H1 (cell line): ENCODE results near the gene SULF2. TPM values are rescaled to one million over a fixed set of nuclear protein-coding genes. Genes with fewer than 3 reads are reported as not detected.

Experiments used
- CTCF ChIA-PET: fragments of 300-600 bp; sonication (Branson Sonifier 250); formaldehyde crosslinking; loops from one replicate; lab custom pipeline; 2021; ENCODE audit not compliant: partially characterized antibody; lab: Charles Lee
- POLR2A ChIA-PET: fragments of 300-600 bp; sonication (Branson Sonifier 250); formaldehyde crosslinking; loops from one replicate; lab custom pipeline; 2021; ENCODE audit warnings: inconsistent platforms; ENCODE audit not compliant: partially characterized antibody; lab: Charles Lee
- DNase-seq, 2 experiments: peaks; one replicate each; pipeline versions ENCODE4 v3.0.0 to v3.0.0-alpha.2; 2010 to 2022; ENCODE audit warnings: low spot score in 2 of 2, low read depth in 1 of 2, mixed read lengths in 1 of 2
- FAIRE-seq: peaks from 2 replicates; lab custom pipeline; 2011; peaks lifted over from hg19 to GRCh38; lab: Jason Lieb, UNC
- H2AFZ ChIP-seq: 2 replicates; pipeline ENCODE4 v1.8.1; 2012; ENCODE audit warnings: low read length, inconsistent platforms
- H2AK5ac ChIP-seq: 2 replicates; pipeline ENCODE4 v1.6.1; 2013; ENCODE audit warnings: low read depth, low read length
- H2BK120ac ChIP-seq: replicated peaks from 2 replicates; pipeline ENCODE3; 2013; ENCODE audit warnings: low read depth, low read length, inconsistent platforms
- H2BK12ac ChIP-seq: 2 replicates; pipeline ENCODE4 v1.6.1; 2013; ENCODE audit warnings: low read depth, low read length
- H2BK15ac ChIP-seq: 2 replicates; pipeline ENCODE4 v1.6.1; 2013; ENCODE audit warnings: low read length
- H2BK20ac ChIP-seq: 2 replicates; pipeline ENCODE4 v1.6.1; 2013; ENCODE audit warnings: low read length
- H2BK5ac ChIP-seq: 2 replicates; pipeline ENCODE4 v1.6.1; 2013; ENCODE audit warnings: low read depth, low read length
- H3K14ac ChIP-seq: 2 replicates; pipeline ENCODE4 v1.6.1; 2013; ENCODE audit warnings: inconsistent platforms; ENCODE audit not compliant: insufficient read length
- H3K18ac ChIP-seq: 2 replicates; pipeline ENCODE4 v1.6.1; 2013; ENCODE audit warnings: low read length; ENCODE audit errors: extremely low read depth
- H3K23ac ChIP-seq: 2 replicates; pipeline ENCODE4 v1.6.1; 2013; ENCODE audit warnings: inconsistent platforms; ENCODE audit not compliant: insufficient read length
- H3K23me2 ChIP-seq: 2 replicates; pipeline ENCODE4 v1.6.1; 2013; ENCODE audit warnings: low read depth, low read length
- H3K27ac ChIP-seq: 2 replicates; pipeline ENCODE4 v1.6.1; 2011; ENCODE audit warnings: low read depth, low read length, inconsistent platforms
- H3K27me3 ChIP-seq, 4 experiments: replicated peaks in 1 of 4; 1 replicate in 1 of 4; 2 replicates in 3 of 4; pipeline versions ENCODE4 v1.6.1 to v1.8.1; 2011 to 2013; ENCODE audit warnings: low read length in 3 of 4, mild to moderate bottlenecking in 3 of 4, inconsistent platforms in 2 of 4, mixed read lengths in 2 of 4, moderate library complexity in 1 of 4; ENCODE audit not compliant: control insufficient read depth in 3 of 4, insufficient read depth in 3 of 4; ENCODE audit errors: extremely low read depth in 1 of 4
- H3K36me3 ChIP-seq, 4 experiments: 2 replicates each; pipeline versions ENCODE4 v1.6.1 to v1.8.1; 2011 to 2013; ENCODE audit warnings: mild to moderate bottlenecking in 4 of 4, low read length in 3 of 4, moderate library complexity in 2 of 4, control low read depth in 1 of 4, inconsistent platforms in 1 of 4; ENCODE audit not compliant: insufficient read depth in 4 of 4, control insufficient read depth in 2 of 4
- H3K4ac ChIP-seq: replicated peaks from 2 replicates; pipeline ENCODE3; 2013; ENCODE audit warnings: low read length, low read depth, mixed read lengths, inconsistent platforms; ENCODE audit not compliant: insufficient read length
- H3K4me1 ChIP-seq, 4 experiments: replicated peaks in 1 of 4; 1 replicate in 1 of 4; 2 replicates in 3 of 4; pipeline versions ENCODE4 v1.6.1 to v1.8.1; 2011 to 2013; ENCODE audit warnings: low read length in 3 of 4, inconsistent platforms in 2 of 4, mixed read lengths in 1 of 4; ENCODE audit not compliant: insufficient read depth in 4 of 4, control insufficient read depth in 3 of 4
- H3K4me2 ChIP-seq, 2 experiments: 2 replicates each; pipeline versions ENCODE4 v1.6.1 to v1.8.1; 2011 to 2013; ENCODE audit warnings: low read depth in 2 of 2, low read length in 2 of 2, control low read depth in 1 of 2, inconsistent platforms in 1 of 2, mild to moderate bottlenecking in 1 of 2; ENCODE audit not compliant: insufficient read depth in 1 of 2
- H3K4me3 ChIP-seq, 4 experiments: fragments of 200-600, 300-600 bp in 1 of 4; sonication (generic), shearing (Covaris generic), sonication (Bioruptor Twin) in 1 of 4; 2 replicates each; pipeline versions ENCODE4 v1.5.1 to v1.8.1; 2011 to 2016; ENCODE audit warnings: low read length in 4 of 4, low read depth in 3 of 4, control low read depth in 2 of 4, inconsistent platforms in 2 of 4, mild to moderate bottlenecking in 2 of 4, mixed read lengths in 1 of 4, moderate library complexity in 1 of 4; ENCODE audit not compliant: insufficient read depth in 2 of 4; ENCODE audit errors: extremely low read depth in 1 of 4
- H3K56ac ChIP-seq: replicated peaks from 2 replicates; pipeline ENCODE3; 2013; ENCODE audit warnings: low read depth, mild to moderate bottlenecking, mixed read lengths, low read length, inconsistent platforms; ENCODE audit not compliant: insufficient read length
- H3K79me1 ChIP-seq: 2 replicates; pipeline ENCODE4 v1.6.1; 2013; ENCODE audit warnings: low read depth, low read length, control low read depth
- H3K79me2 ChIP-seq, 2 experiments: 2 replicates each; pipeline versions ENCODE4 v1.6.1 to v1.8.1; 2012 to 2013; ENCODE audit warnings: low read length in 2 of 2, mild to moderate bottlenecking in 2 of 2, inconsistent platforms in 1 of 2; ENCODE audit not compliant: insufficient read depth in 2 of 2, control insufficient read depth in 1 of 2
- H3K9ac ChIP-seq, 4 experiments: replicated peaks in 1 of 4; 1 replicate in 1 of 4; 2 replicates in 3 of 4; pipeline versions ENCODE4 v1.6.1 to v1.8.1; 2011 to 2013; ENCODE audit warnings: low read depth in 3 of 4, low read length in 3 of 4, control low read depth in 2 of 4, mild to moderate bottlenecking in 2 of 4, moderate library complexity in 2 of 4, inconsistent platforms in 1 of 4; ENCODE audit errors: extremely low read depth in 1 of 4
- H3K9me3 ChIP-seq, 2 experiments: 2 replicates each; pipeline versions ENCODE4 v1.6.1 to v1.8.1; 2012 to 2013; ENCODE audit warnings: mild to moderate bottlenecking in 2 of 2, moderate library complexity in 2 of 2, control low read depth in 1 of 2, inconsistent platforms in 1 of 2, low read depth in 1 of 2, low read length in 1 of 2, mixed read lengths in 1 of 2; ENCODE audit not compliant: insufficient read depth in 2 of 2
- H4K20me1 ChIP-seq, 2 experiments: replicated peaks in 1 of 2; 2 replicates each; pipeline versions ENCODE3 to v1.8.1; 2011 to 2013; ENCODE audit warnings: inconsistent platforms in 2 of 2, low read length in 2 of 2, mild to moderate bottlenecking in 1 of 2; ENCODE audit not compliant: insufficient read depth in 2 of 2, control insufficient read depth in 1 of 2
- H4K5ac ChIP-seq: 2 replicates; pipeline ENCODE4 v1.6.1; 2013; ENCODE audit warnings: low read length, low read depth, mixed read lengths, inconsistent platforms; ENCODE audit not compliant: insufficient read length
- H4K8ac ChIP-seq: 2 replicates; pipeline ENCODE4 v1.8.0; 2013; ENCODE audit warnings: mild to moderate bottlenecking, moderate library complexity, low read length, inconsistent platforms; ENCODE audit not compliant: insufficient read depth; ENCODE audit errors: extremely low read depth
- H4K91ac ChIP-seq: replicated peaks from 2 replicates; pipeline ENCODE3; 2013; ENCODE audit warnings: low read length, mixed read lengths, inconsistent platforms; ENCODE audit not compliant: insufficient read length
- ASH2L ChIP-seq: fragments of 200-600, 300-600 bp; sonication (generic); IDR thresholded peaks from one replicate; pipeline ENCODE4 v1.7.1; 2017; ENCODE audit warnings: low read length
- CEBPB ChIP-seq: IDR thresholded peaks from 2 replicates; pipeline ENCODE4 v1.6.1; 2012; ENCODE audit warnings: low read depth, low read length
- KDM4A ChIP-seq: IDR thresholded peaks from one replicate; pipeline ENCODE4 v1.7.1; 2012; ENCODE audit warnings: low read depth, mild to moderate bottlenecking, moderate library complexity, low read length, inconsistent platforms; ENCODE audit not compliant: severe bottlenecking
- MAX ChIP-seq: IDR thresholded peaks from 2 replicates; pipeline ENCODE4 v1.6.1; 2012; ENCODE audit warnings: inconsistent platforms
- RXRA ChIP-seq: IDR thresholded peaks from 2 replicates; pipeline ENCODE4 v1.6.1; 2011; ENCODE audit warnings: low read depth, mild to moderate bottlenecking, low read length, moderate library complexity; ENCODE audit not compliant: insufficient read depth
- SIN3A ChIP-seq, 2 experiments: IDR thresholded peaks in 1 of 2; conservative IDR thresholded peaks in 1 of 2; 2 replicates each; pipeline ENCODE4 v1.6.1; 2011 to 2012; ENCODE audit warnings: low read length in 2 of 2, improper control_type of control experiment in 1 of 2, low read depth in 1 of 2, mild to moderate bottlenecking in 1 of 2
- SUZ12 ChIP-seq: fragments of 200-600 bp; sonication (generic); IDR thresholded peaks from 2 replicates; pipeline ENCODE4 v1.6.1; 2012; ENCODE audit warnings: mild to moderate bottlenecking, inconsistent platforms, low read length, moderate library complexity, mixed read lengths
- TEAD4 ChIP-seq: IDR thresholded peaks from 2 replicates; pipeline ENCODE4 v1.6.1; 2012; ENCODE audit warnings: low read depth, low read length, inconsistent platforms, mixed read lengths
- WGBS, 2 experiments: shearing (Covaris generic) in 1 of 2; methylation state at CpG; one replicate each; pipeline versions ENCODE4 v1.1.6 to v1.1.7; 2013 to 2015; ENCODE audit warnings: low lambda C conversion rate in 2 of 2, mixed read lengths in 2 of 2, inconsistent platforms in 1 of 2, low coverage in 1 of 2, missing lambda C conversion rate in 1 of 2; ENCODE audit not compliant: insufficient replicate concordance in 2 of 2, insufficient coverage in 1 of 2, insufficient read length in 1 of 2; ENCODE audit errors: extremely low coverage in 1 of 2, missing lambda C conversion rate in 1 of 2; 5-methylcytosine and 5-hydroxymethylcytosine counted together
- polyA plus RNA-seq, 7 experiments: library from polyadenylated mRNA; depleted of rRNA in 3 of 7; stranded (reverse) in 5 of 7; unstranded in 2 of 7; fragments of >200 nt in 5 of 7; fragments of 200-250 nt in 2 of 7; gene quantifications; 1 replicate in 5 of 7; 2 replicates in 1 of 7; 4 replicates in 1 of 7; pipeline versions ENCODE4 v1.2.1 to v1.2.3, GENCODE V29; 2011 to 2013; ENCODE audit warnings: missing spikeins in 2 of 7, mixed read lengths in 2 of 7
- total RNA-seq: library from RNA; stranded (reverse); fragmentation: NEBNext Ultra II Directional; extraction: Animal tissue kit (Norgen Biotek cat#: 25700); gene quantifications from 2 replicates; pipeline ENCODE4 v1.2.1, GENCODE V29; 2021
- TF ChIP-seq, protein P1 (sequence below): IDR thresholded peaks from 2 replicates; pipeline ENCODE4 v1.6.1; 2012; ENCODE audit warnings: inconsistent platforms

The SULF2 gene
- total and polyA plus RNA-seq, 2 of the 8 experiments (the other 6 are each of a cell fraction or from before 2014, with no cell fraction given): 15.7 to 28.2 TPM

- Histone ChIP-seq H3K36me3 (no peaks in the 10 kb centered on the region), H2BK20ac (no peak overlapping the region), H2BK12ac (peak overlapping the region; percentile 55; the same call in 1 of the 2 replicates), H4K91ac (no peak overlapping the region), H3K27ac (no peak overlapping the region), H4K20me1 (no peaks in the 10 kb centered on the region), H3K4ac (no peak overlapping the region), H2AK5ac (no peak overlapping the region), H3K56ac (no peak overlapping the region), H3K9me3 (no peaks in the 10 kb centered on the region), H4K8ac (peak overlapping the region; percentile 87), H3K9ac (peak overlapping the region in 3 of 4 experiments; percentile 9 to 72 (median 46); a peak in 2 of 7 replicates), H3K23ac (no peak overlapping the region), H3K14ac (no peak overlapping the region), H3K18ac (peak overlapping the region; percentile 25), H3K79me2 (no peaks in the 10 kb centered on the region), H3K79me1 (no peaks in the 10 kb centered on the region), H3K27me3 (peaks cover 2 to 39% (median 28%) of the 10 kb centered on the region in 4 experiments), H4K5ac (no peak overlapping the region), H3K23me2 (peaks cover 18% of the 10 kb centered on the region), H2BK15ac (0 out of 2 replicates have a peak overlapping the region, but pooled peaks have one; percentile 1), H3K4me3 (peak overlapping the region; percentile 47 to 72 (median 66)), H2AFZ (peak overlapping the region; percentile 94; the same call in 1 of the 2 replicates), H2BK5ac (no peak overlapping the region), H2BK120ac (no peak overlapping the region), H3K4me2 (peak overlapping the region; percentile 88 to 99), H3K4me1 (peaks cover 0 to 6% (median 3%) of the 10 kb centered on the region in 4 experiments; a peak in 5 of 7 replicates)
- ChIA-PET POLR2A (interaction anchor here (0.9 to 1.1 kb wide), 2 partner anchors 9 to 55 kb away, joined by 3 read pairs; no protein-coding TSS in a partner anchor), CTCF (interaction anchor here (0.9 to 1.9 kb wide), 11 partner anchors 13 to 836 kb away, joined by 3 to 9 read pairs (median 4); no protein-coding TSS in a partner anchor)
- TF ChIP-seq KDM4A: peak; percentile 72
- no peak; the same call in 1 of the 2 replicates for TF ChIP-seq MAX
- TF ChIP-seq TEAD4: 0 out of 2 replicates have a peak, but pooled peaks have one; percentile 16
- no peak for TF ChIP-seq CEBPB
- TF ChIP-seq, protein P1, sequence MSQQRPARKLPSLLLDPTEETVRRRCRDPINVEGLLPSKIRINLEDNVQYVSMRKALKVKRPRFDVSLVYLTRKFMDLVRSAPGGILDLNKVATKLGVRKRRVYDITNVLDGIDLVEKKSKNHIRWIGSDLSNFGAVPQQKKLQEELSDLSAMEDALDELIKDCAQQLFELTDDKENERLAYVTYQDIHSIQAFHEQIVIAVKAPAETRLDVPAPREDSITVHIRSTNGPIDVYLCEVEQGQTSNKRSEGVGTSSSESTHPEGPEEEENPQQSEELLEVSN: peak; percentile 32; the same call in 1 of the 2 replicates
- TF ChIP-seq RXRA: no peak
- peak; percentile 60 for TF ChIP-seq ASH2L
- TF ChIP-seq SUZ12: peak; percentile 43; the same call in 1 of the 2 replicates
- TF ChIP-seq SIN3A (conservative IDR thresholded peaks at IDR 0.05 in 1 of 2, IDR thresholded peaks at IDR 0.05 in 1 of 2; ENCODE audit: low read depth in 1 of 2, low read length in 2 of 2): 0 out of 4 replicates have a peak, but pooled peaks of 1 of the 2 experiments have one; percentile 11
- DNase-seq (peak in 1 of 2 experiments; percentile 72), FAIRE-seq (no peak)
- WGBS, 2 experiments: 2% methylated on average over 25 of the region's 69 CpGs; no CpG with 5 or more reads in 1 of the 2 experiments
Observed at GRCh38 chr20:47784599-47785310, 526 bp downstream of the SULF2 start.
